ENCODE data around the gene ERVK3-1. TPM values are rescaled to one million over a fixed set of nuclear protein-coding genes. Genes with fewer than 3 reads are reported as not detected.
"Not testable (repeated sequence)": the region's sequence is repeated elsewhere in the genome, so short reads cannot be mapped to it uniquely, and the experiment has no call there.

The ERVK3-1 gene
- total and polyA plus RNA-seq, 2 of the 13 experiments (the other 11 are each of a cell fraction or from before 2014, with no cell fraction given), result 28.5 to 38.7 TPM

GRCh38 chr19:58258259-58258658 is 46.9 kb upstream of the ERVK3-1 start:
- BruUV-seq (replicated peaks); H2AFZ ChIP-seq (ENCODE audit: low read length); H4K20me1 ChIP-seq (ENCODE audit: insufficient read depth, low read length); H3K4me2 ChIP-seq (ENCODE audit: low read depth, low read length); intact Hi-C loops (cut with micrococcal nuclease; ENCODE audit: unreplicated experiment); in situ Hi-C loops (cut with HindIII; ENCODE audit: extremely low pct_ligation_motif_present, low pct_unique_long_range_greater_than_20kb); H3K4me1 ChIP-seq (ENCODE audit: insufficient read depth, low read length); H3K79me2 ChIP-seq (ENCODE audit: insufficient read depth, low read length); H3K9ac ChIP-seq (ENCODE audit: insufficient read depth, low read depth, low read length); H3K27me3 ChIP-seq (ENCODE audit: control insufficient read depth in 1 of 2, insufficient read depth in 2 of 2, low read length in 2 of 2); DNase-seq (ENCODE audit: low spot score); POLR2A ChIA-PET; H3K4me3 ChIP-seq (replicated peaks in 1 of 3; ENCODE audit: insufficient read depth in 1 of 3, low read depth in 2 of 3, low read length in 3 of 3); CTCF ChIA-PET (ENCODE audit: low intra/inter-chr PET ratio, low total read pairs); ATAC-seq; H3K27ac ChIP-seq (ENCODE audit: extremely low read length, insufficient read depth, low read length); FAIRE-seq: not testable (repeated sequence)
- Histone ChIP-seq H3K36me3 (replicated peaks in 1 of 2; ENCODE audit: control insufficient read depth in 1 of 2, insufficient read depth in 2 of 2, low read length in 2 of 2) (peaks cover 16 to 74% of the 10 kb centered on the region in 2 experiments), H3K9me3 (ENCODE audit: low read length) (peaks cover 93% of the 10 kb centered on the region)
- 49% methylated on average over 3 of the region's 4 CpGs for WGBS (ENCODE audit: low lambda C conversion rate)

DNA sequence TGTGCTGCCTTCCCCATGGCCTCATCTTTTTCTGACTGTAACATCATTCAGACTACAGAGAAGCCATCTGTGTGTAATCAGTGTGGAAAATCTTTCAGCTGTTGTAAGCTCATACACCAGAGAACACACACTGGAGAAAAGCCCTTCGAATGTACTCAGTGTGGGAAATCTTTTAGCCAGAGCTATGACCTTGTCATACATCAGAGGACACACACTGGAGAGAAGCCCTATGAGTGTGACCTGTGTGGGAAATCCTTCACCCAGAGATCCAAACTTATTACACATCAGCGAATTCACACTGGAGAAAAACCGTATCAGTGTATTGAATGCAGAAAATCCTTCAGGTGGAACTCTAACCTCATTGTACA is 43.6 kb upstream of the ERVK3-1 start:
- Histone ChIP-seq H4K20me1 (ENCODE audit: insufficient read depth, low read length) (no peaks in the 10 kb centered on the region), H3K4me2 (ENCODE audit: low read depth, low read length) (no peak overlapping the region), H3K36me3 (replicated peaks in 1 of 2; ENCODE audit: control insufficient read depth in 1 of 2, insufficient read depth in 2 of 2, low read length in 2 of 2) (peaks cover 10 to 53% of the 10 kb centered on the region in 2 experiments), H3K27ac (ENCODE audit: extremely low read length, insufficient read depth, low read length) (no peak overlapping the region), H3K27me3 (ENCODE audit: control insufficient read depth in 1 of 2, insufficient read depth in 2 of 2, low read length in 2 of 2) (no peaks in the 10 kb centered on the region), H2AFZ (ENCODE audit: low read length) (no peak overlapping the region), H3K9me3 (ENCODE audit: low read length) (peaks cover 97% of the 10 kb centered on the region), H3K4me3 (replicated peaks in 1 of 3; ENCODE audit: insufficient read depth in 1 of 3, low read depth in 2 of 3, low read length in 3 of 3) (no peak overlapping the region), H3K4me1 (ENCODE audit: insufficient read depth, low read length) (no peaks in the 10 kb centered on the region), H3K79me2 (ENCODE audit: insufficient read depth, low read length) (no peaks in the 10 kb centered on the region), H3K9ac (ENCODE audit: insufficient read depth, low read depth, low read length) (no peak overlapping the region)
- BruUV-seq (replicated peaks), result no TSS peak
- WGBS (ENCODE audit: low lambda C conversion rate), result 85% methylated on average over 3 of the region's 3 CpGs
- ChIA-PET POLR2A (no interaction called here), CTCF (ENCODE audit: low intra/inter-chr PET ratio, low total read pairs) (no interaction called here)
- TF ChIP-seq SRSF1 (optimal IDR thresholded peaks at IDR 0.05; ENCODE audit: low read depth, low read length), result no peak
- TF ChIP-seq ZFP90 (CRISPR knock-in tag; IDR thresholded peaks at IDR 0.05; ENCODE audit: borderline replicate concordance), result no peak
- no peak for TF ChIP-seq SSRP1 (CRISPR knock-in tag; IDR thresholded peaks at IDR 0.05)
- no peak for TF ChIP-seq PREB (CRISPR knock-in tag; IDR thresholded peaks at IDR 0.05)
- no peak for TF ChIP-seq ZNF253 (CRISPR knock-in tag; IDR thresholded peaks at IDR 0.05; ENCODE audit: borderline replicate concordance)
- no peak for TF ChIP-seq EED (CRISPR knock-in tag; IDR thresholded peaks at IDR 0.05)
- TF ChIP-seq MEIS2 (CRISPR knock-in tag; IDR thresholded peaks at IDR 0.05), result no peak
- no peak for TF ChIP-seq SP4 (CRISPR knock-in tag; IDR thresholded peaks at IDR 0.05)
- TF ChIP-seq ZNF496 (CRISPR knock-in tag; IDR thresholded peaks at IDR 0.05; ENCODE audit: insufficient replicate concordance), result no peak
- no peak for TF ChIP-seq ZNF562 (CRISPR knock-in tag; IDR thresholded peaks at IDR 0.05; ENCODE audit: borderline replicate concordance)
- TF ChIP-seq, protein P1, sequence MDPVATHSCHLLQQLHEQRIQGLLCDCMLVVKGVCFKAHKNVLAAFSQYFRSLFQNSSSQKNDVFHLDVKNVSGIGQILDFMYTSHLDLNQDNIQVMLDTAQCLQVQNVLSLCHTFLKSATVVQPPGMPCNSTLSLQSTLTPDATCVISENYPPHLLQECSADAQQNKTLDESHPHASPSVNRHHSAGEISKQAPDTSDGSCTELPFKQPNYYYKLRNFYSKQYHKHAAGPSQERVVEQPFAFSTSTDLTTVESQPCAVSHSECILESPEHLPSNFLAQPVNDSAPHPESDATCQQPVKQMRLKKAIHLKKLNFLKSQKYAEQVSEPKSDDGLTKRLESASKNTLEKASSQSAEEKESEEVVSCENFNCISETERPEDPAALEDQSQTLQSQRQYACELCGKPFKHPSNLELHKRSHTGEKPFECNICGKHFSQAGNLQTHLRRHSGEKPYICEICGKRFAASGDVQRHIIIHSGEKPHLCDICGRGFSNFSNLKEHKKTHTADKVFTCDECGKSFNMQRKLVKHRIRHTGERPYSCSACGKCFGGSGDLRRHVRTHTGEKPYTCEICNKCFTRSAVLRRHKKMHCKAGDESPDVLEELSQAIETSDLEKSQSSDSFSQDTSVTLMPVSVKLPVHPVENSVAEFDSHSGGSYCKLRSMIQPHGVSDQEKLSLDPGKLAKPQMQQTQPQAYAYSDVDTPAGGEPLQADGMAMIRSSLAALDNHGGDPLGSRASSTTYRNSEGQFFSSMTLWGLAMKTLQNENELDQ (CRISPR knock-in tag; IDR thresholded peaks at IDR 0.05; ENCODE audit: borderline replicate concordance), result no peak
- intact Hi-C loops (cut with micrococcal nuclease; ENCODE audit: unreplicated experiment), result no loop called here
- in situ Hi-C loops (cut with HindIII; ENCODE audit: extremely low pct_ligation_motif_present, low pct_unique_long_range_greater_than_20kb), result loop anchor here (10.0 kb wide), 1 partner anchor 67 kb away; no protein-coding TSS in a partner anchor
- no peak for DNase-seq (ENCODE audit: low spot score)
- no peak for ATAC-seq
- FAIRE-seq, result no peak
